ENCODE results near the gene CRIM1.
"Not testable (repeated sequence)": the region's sequence is repeated elsewhere in the genome, so short reads cannot be mapped to it uniquely, and the experiment has no call there.

CRIM1 gene

GRCh38 chr2:36362291-36362690 lies 6.7 kb downstream of the CRIM1 start:
- DNase-seq (ENCODE audit: low read depth) = no peak
- no peak overlapping the region for H3K4me3 ChIP-seq (ENCODE audit: low read depth, low read length)
- TF ChIP-seq CTCF (IDR thresholded peaks at IDR 0.05; ENCODE audit: low read depth, low read length, missing control alignments) = no peak
- in situ Hi-C loops (cut with HindIII; ENCODE audit: low sequenced_read_pairs) = no loop called here

- DNase-seq (ENCODE audit: low read depth); H3K4me3 ChIP-seq (ENCODE audit: low read depth, low read length); in situ Hi-C loops (cut with HindIII; ENCODE audit: low sequenced_read_pairs): not testable (repeated sequence)
Observed at GRCh38 chr2:36363085-36363484, 7.5 kb downstream of the CRIM1 start.

GRCh38 chr2:36366491-36367120 lies 11.0 kb downstream of the CRIM1 start:
- TF ChIP-seq CTCF (IDR thresholded peaks at IDR 0.05; ENCODE audit: low read depth, low read length, missing control alignments) = no peak
- in situ Hi-C loops (cut with HindIII; ENCODE audit: low sequenced_read_pairs) = no loop called here
- H3K4me3 ChIP-seq (ENCODE audit: low read depth, low read length) = no peak overlapping the region
- no peak for DNase-seq (ENCODE audit: low read depth)

- no peak for DNase-seq (ENCODE audit: low read depth)
- no peak for TF ChIP-seq CTCF (IDR thresholded peaks at IDR 0.05; ENCODE audit: low read depth, low read length, missing control alignments)
- in situ Hi-C loops (cut with HindIII; ENCODE audit: low sequenced_read_pairs) = no loop called here
- H3K4me3 ChIP-seq (ENCODE audit: low read depth, low read length) = no peak overlapping the region
Observed at GRCh38 chr2:36367486-36367885, 11.9 kb downstream of the CRIM1 start.

GRCh38 chr2:36367895-36368353 lies 12.3 kb downstream of the CRIM1 start:
- no peak for TF ChIP-seq CTCF (IDR thresholded peaks at IDR 0.05; ENCODE audit: low read depth, low read length, missing control alignments)
- DNase-seq (ENCODE audit: low read depth) = no peak
- H3K4me3 ChIP-seq (ENCODE audit: low read depth, low read length) = no peak overlapping the region
- in situ Hi-C loops (cut with HindIII; ENCODE audit: low sequenced_read_pairs) = no loop called here

- in situ Hi-C loops (cut with HindIII; ENCODE audit: low sequenced_read_pairs) = no loop called here
- H3K4me3 ChIP-seq (ENCODE audit: low read depth, low read length) = no peak overlapping the region
- TF ChIP-seq CTCF (IDR thresholded peaks at IDR 0.05; ENCODE audit: low read depth, low read length, missing control alignments) = no peak
- DNase-seq (ENCODE audit: low read depth) = no peak
Observed at GRCh38 chr2:36368438-36368837, 12.9 kb downstream of the CRIM1 start.

GRCh38 chr2:36369163-36369562 lies 13.6 kb downstream of the CRIM1 start:
- TF ChIP-seq CTCF (IDR thresholded peaks at IDR 0.05; ENCODE audit: low read depth, low read length, missing control alignments) = no peak
- H3K4me3 ChIP-seq (ENCODE audit: low read depth, low read length) = no peak overlapping the region
- DNase-seq (ENCODE audit: low read depth) = no peak
- in situ Hi-C loops (cut with HindIII; ENCODE audit: low sequenced_read_pairs) = no loop called here
